Muscle of leg (tissue), 11 donors: ENCODE measurements around the gene SRC. TPM values are rescaled to one million over a fixed set of nuclear protein-coding genes. Genes with fewer than 3 reads are reported as not detected.

Source experiments
- DNase-seq: peaks from one replicate; pipeline ENCODE4 v3.0.0; 2013
- H3K27ac ChIP-seq: one replicate; pipeline ENCODE4 v1.5.1; 2013; ENCODE audit warnings: mild to moderate bottlenecking, low read length, control low read depth
- H3K27me3 ChIP-seq: one replicate; pipeline ENCODE4 v1.6.1; 2013; ENCODE audit warnings: low read length; ENCODE audit not compliant: control insufficient read depth, insufficient read depth
- H3K36me3 ChIP-seq: one replicate; pipeline ENCODE4 v1.6.1; 2013; ENCODE audit warnings: low read length; ENCODE audit not compliant: control insufficient read depth, insufficient read depth
- H3K4me1 ChIP-seq: one replicate; pipeline ENCODE4 v1.6.1; 2013; ENCODE audit warnings: low read length; ENCODE audit not compliant: control insufficient read depth, insufficient read depth
- H3K4me3 ChIP-seq: one replicate; pipeline ENCODE4 v1.5.1; 2013; ENCODE audit warnings: low read length, control low read depth
- H3K9me3 ChIP-seq: replicated peaks from 2 replicates; pipeline ENCODE4 v1.6.1; 2013; ENCODE audit warnings: low read depth, low read length; ENCODE audit not compliant: control insufficient read depth
- WGBS: methylation state at CpG from one replicate; pipeline ENCODE4 v1.1.5; 2013; ENCODE audit warnings: missing lambda C conversion rate; ENCODE audit not compliant: insufficient coverage; 5-methylcytosine and 5-hydroxymethylcytosine counted together
- polyA plus RNA-seq, 8 donors: library from polyadenylated mRNA; unstranded; fragments of 120-200 nt; gene quantifications; one replicate each; pipeline versions ENCODE4 v1.2.1 to v1.2.3, GENCODE V29; 2013; ENCODE audit warnings: inconsistent platforms in 1 of 8, low replicate concordance in 1 of 8; ENCODE audit not compliant: insufficient read length in 8 of 8, insufficient read depth in 1 of 8
- total RNA-seq: library from RNA; stranded (reverse); fragments of 120-200 nt; gene quantifications from one replicate; pipeline ENCODE4 v1.2.4, GENCODE V29; 2013

The SRC gene
- total and polyA plus RNA-seq, 9 donors = 8.6 to 25.4 (median 16.6) TPM

- no peak for DNase-seq
- Histone ChIP-seq H3K27ac (no peak overlapping the region), H3K4me1 (peaks cover 25% of the 10 kb centered on the region), H3K4me3 (no peak overlapping the region), H3K9me3 (no peaks in the 10 kb centered on the region), H3K36me3 (peaks cover 29% of the 10 kb centered on the region), H3K27me3 (no peaks in the 10 kb centered on the region)
- 86% methylated on average over 5 of the region's 6 CpGs for WGBS
Measured at GRCh38 chr20:37389844-37390275, 43.9 kb downstream of the SRC start.

GRCh38 chr20:37390503-37390890 is 44.6 kb downstream of the SRC start:
- peaks cover 32% of the 10 kb centered on the region for H3K36me3 ChIP-seq

GRCh38 chr20:37390891-37391525 is 45.1 kb downstream of the SRC start:
- Histone ChIP-seq H3K4me1 (peaks cover 32% of the 10 kb centered on the region), H3K9me3 (no peaks in the 10 kb centered on the region), H3K27me3 (no peaks in the 10 kb centered on the region), H3K27ac (no peak overlapping the region), H3K4me3 (no peak overlapping the region), H3K36me3 (peaks cover 31% of the 10 kb centered on the region)
- DNase-seq = no peak
- 56% methylated on average over 11 of the region's 12 CpGs for WGBS

More at GRCh38 chr20:37390503-37390890, 44.6 kb downstream of the SRC start:
- WGBS = 100% methylated on average over 3 of the region's 9 CpGs
- Histone ChIP-seq H3K4me3 (no peak overlapping the region), H3K27me3 (no peaks in the 10 kb centered on the region), H3K9me3 (no peaks in the 10 kb centered on the region), H3K4me1 (peaks cover 27% of the 10 kb centered on the region), H3K27ac (no peak overlapping the region)
- DNase-seq = no peak

- Histone ChIP-seq H3K9me3 (no peaks in the 10 kb centered on the region), H3K27ac (no peak overlapping the region), H3K4me3 (no peak overlapping the region), H3K4me1 (peaks cover 46% of the 10 kb centered on the region), H3K36me3 (peaks cover 22% of the 10 kb centered on the region), H3K27me3 (no peaks in the 10 kb centered on the region)
- 88% methylated on average over 12 of the region's 16 CpGs for WGBS
- no peak for DNase-seq
Measured at GRCh38 chr20:37392441-37393195, 46.7 kb downstream of the SRC start.

- Histone ChIP-seq H3K9me3 (no peaks in the 10 kb centered on the region), H3K4me1 (peaks cover 46% of the 10 kb centered on the region), H3K36me3 (peaks cover 25% of the 10 kb centered on the region), H3K4me3 (no peak overlapping the region), H3K27me3 (no peaks in the 10 kb centered on the region), H3K27ac (no peak overlapping the region)
- 62% methylated on average over 7 of the region's 11 CpGs for WGBS
- no peak for DNase-seq
Measured at GRCh38 chr20:37393196-37393862, 47.4 kb downstream of the SRC start.

- H3K9me3 ChIP-seq = no peaks in the 10 kb centered on the region
- no peak overlapping the region for H3K27ac ChIP-seq
- no peak for DNase-seq
- peaks cover 28% of the 10 kb centered on the region for H3K36me3 ChIP-seq
- peaks cover 46% of the 10 kb centered on the region for H3K4me1 ChIP-seq
- no peak overlapping the region for H3K4me3 ChIP-seq
- 73% methylated on average over 13 of the region's 22 CpGs for WGBS
- H3K27me3 ChIP-seq = no peaks in the 10 kb centered on the region
Measured at GRCh38 chr20:37393863-37394542, 48.1 kb downstream of the SRC start.

GRCh38 chr20:37394543-37395409 is 48.8 kb downstream of the SRC start:
- Histone ChIP-seq H3K4me1 (peaks cover 46% of the 10 kb centered on the region), H3K27ac (peak overlapping the region; percentile 88), H3K27me3 (no peaks in the 10 kb centered on the region), H3K36me3 (peaks cover 25% of the 10 kb centered on the region), H3K4me3 (no peak overlapping the region), H3K9me3 (no peaks in the 10 kb centered on the region)
- DNase-seq = no peak
- 60% methylated on average over 14 of the region's 19 CpGs for WGBS

GRCh38 chr20:37395410-37395797 is 49.5 kb downstream of the SRC start:
- H3K27me3 ChIP-seq = no peaks in the 10 kb centered on the region

GRCh38 chr20:37395921-37396415 is 50.0 kb downstream of the SRC start:
- H3K27ac ChIP-seq = peak overlapping the region; percentile 88
- H3K36me3 ChIP-seq = peaks cover 32% of the 10 kb centered on the region
- H3K4me1 ChIP-seq = peaks cover 46% of the 10 kb centered on the region
- no peak overlapping the region for H3K4me3 ChIP-seq
- no peaks in the 10 kb centered on the region for H3K9me3 ChIP-seq
- peak; percentile 87 for DNase-seq
- H3K27me3 ChIP-seq = no peaks in the 10 kb centered on the region
- WGBS = 42% methylated on average over 18 of the region's 22 CpGs

More at GRCh38 chr20:37395410-37395797, 49.5 kb downstream of the SRC start:
- WGBS = 44% methylated on average over 3 of the region's 9 CpGs
- peaks cover 46% of the 10 kb centered on the region for H3K4me1 ChIP-seq
- no peaks in the 10 kb centered on the region for H3K9me3 ChIP-seq
- DNase-seq = peak; percentile 53
- H3K4me3 ChIP-seq = no peak overlapping the region
- peak overlapping the region; percentile 88 for H3K27ac ChIP-seq
- peaks cover 30% of the 10 kb centered on the region for H3K36me3 ChIP-seq
